Mammary epithelial cell (primary cell): ENCODE data around the gene EEF1G.
"Not testable (repeated sequence)": the region's sequence is repeated elsewhere in the genome, so short reads cannot be mapped to it uniquely, and the experiment has no call there.

Source experiments
- CTCF ChIP-seq, 2 donors: IDR thresholded peaks in 1 of 2; conservative IDR thresholded peaks in 1 of 2; 2 replicates each; pipeline ENCODE4 v1.5.1; 2011 to 2012; ENCODE audit warnings: inconsistent platforms in 2 of 2, low read length in 2 of 2, mild to moderate bottlenecking in 2 of 2, control low read depth in 1 of 2, low read depth in 1 of 2; ENCODE audit not compliant: insufficient read depth in 1 of 2; ENCODE audit errors: extremely low read depth in 1 of 2
- EZH2 ChIP-seq: IDR thresholded peaks from 2 replicates; pipeline ENCODE4 v1.6.1; 2012; ENCODE audit warnings: low read length, inconsistent platforms, borderline replicate concordance

GRCh38 chr11:62616957-62617356 lies 43.3 kb upstream of the EEF1G start:
- TF ChIP-seq CTCF (conservative IDR thresholded peaks at IDR 0.05 in 1 of 2, IDR thresholded peaks at IDR 0.05 in 1 of 2; ENCODE audit: extremely low read depth in 1 of 2, insufficient read depth in 1 of 2, low read depth in 1 of 2, low read length in 2 of 2); EZH2: not testable (repeated sequence)
